ENCODE data around the gene IL20.

IL20 gene

GRCh38 chr1:206899717-206900116 lies 34.3 kb downstream of the IL20 start:
- no peak for DNase-seq (ENCODE audit: low read depth)
- no peak for TF ChIP-seq CTCF (IDR thresholded peaks at IDR 0.05; ENCODE audit: control insufficient read depth, insufficient read depth, low read depth, low read length, missing control alignments)
- no peak overlapping the region for H3K4me3 ChIP-seq (ENCODE audit: control insufficient read depth, low read depth, low read length)

- no peak overlapping the region for H3K4me3 ChIP-seq (ENCODE audit: control insufficient read depth, low read depth, low read length)
- no peak for DNase-seq (ENCODE audit: low read depth)
- TF ChIP-seq CTCF (IDR thresholded peaks at IDR 0.05; ENCODE audit: control insufficient read depth, insufficient read depth, low read depth, low read length, missing control alignments): no peak
These were observed 34.7 kb downstream of the IL20 start for GRCh38 chr1:206900149-206900548.

- no peak for DNase-seq (ENCODE audit: low read depth)
- H3K4me3 ChIP-seq (ENCODE audit: control insufficient read depth, low read depth, low read length): no peak overlapping the region
- no peak for TF ChIP-seq CTCF (IDR thresholded peaks at IDR 0.05; ENCODE audit: control insufficient read depth, insufficient read depth, low read depth, low read length, missing control alignments)
These were observed 36.5 kb downstream of the IL20 start for GRCh38 chr1:206901944-206902343.

- no peak overlapping the region for H3K4me3 ChIP-seq (ENCODE audit: control insufficient read depth, low read depth, low read length)
- no peak for TF ChIP-seq CTCF (IDR thresholded peaks at IDR 0.05; ENCODE audit: control insufficient read depth, insufficient read depth, low read depth, low read length, missing control alignments)
- DNase-seq (ENCODE audit: low read depth): no peak
These were observed 37.3 kb downstream of the IL20 start for GRCh38 chr1:206902702-206903101.

- no peak for DNase-seq (ENCODE audit: low read depth)
- TF ChIP-seq CTCF (IDR thresholded peaks at IDR 0.05; ENCODE audit: control insufficient read depth, insufficient read depth, low read depth, low read length, missing control alignments): no peak
These were observed 38.3 kb downstream of the IL20 start for GRCh38 chr1:206903687-206904086.

GRCh38 chr1:206904423-206905142 lies 39.2 kb downstream of the IL20 start:
- no peak overlapping the region for H3K4me3 ChIP-seq (ENCODE audit: control insufficient read depth, low read depth, low read length)
- DNase-seq (ENCODE audit: low read depth): no peak
- no peak for TF ChIP-seq CTCF (IDR thresholded peaks at IDR 0.05; ENCODE audit: control insufficient read depth, insufficient read depth, low read depth, low read length, missing control alignments)

More at GRCh38 chr1:206903687-206904086, 38.3 kb downstream of the IL20 start:
- H3K4me3 ChIP-seq (ENCODE audit: control insufficient read depth, low read depth, low read length): no peak overlapping the region

Measured in AG09309 (cell line).